HG03520 (cell line): ENCODE measurements around the gene KLK6.

Source experiments
- ATAC-seq: cut with Tn5 transposase; IDR thresholded peaks from one replicate; pipeline ENCODE4 v1.9.1; 2021; ENCODE audit warnings: mild to moderate bottlenecking, moderate library complexity; ENCODE audit not compliant: unreplicated experiment

Gene KLK6

DNA sequence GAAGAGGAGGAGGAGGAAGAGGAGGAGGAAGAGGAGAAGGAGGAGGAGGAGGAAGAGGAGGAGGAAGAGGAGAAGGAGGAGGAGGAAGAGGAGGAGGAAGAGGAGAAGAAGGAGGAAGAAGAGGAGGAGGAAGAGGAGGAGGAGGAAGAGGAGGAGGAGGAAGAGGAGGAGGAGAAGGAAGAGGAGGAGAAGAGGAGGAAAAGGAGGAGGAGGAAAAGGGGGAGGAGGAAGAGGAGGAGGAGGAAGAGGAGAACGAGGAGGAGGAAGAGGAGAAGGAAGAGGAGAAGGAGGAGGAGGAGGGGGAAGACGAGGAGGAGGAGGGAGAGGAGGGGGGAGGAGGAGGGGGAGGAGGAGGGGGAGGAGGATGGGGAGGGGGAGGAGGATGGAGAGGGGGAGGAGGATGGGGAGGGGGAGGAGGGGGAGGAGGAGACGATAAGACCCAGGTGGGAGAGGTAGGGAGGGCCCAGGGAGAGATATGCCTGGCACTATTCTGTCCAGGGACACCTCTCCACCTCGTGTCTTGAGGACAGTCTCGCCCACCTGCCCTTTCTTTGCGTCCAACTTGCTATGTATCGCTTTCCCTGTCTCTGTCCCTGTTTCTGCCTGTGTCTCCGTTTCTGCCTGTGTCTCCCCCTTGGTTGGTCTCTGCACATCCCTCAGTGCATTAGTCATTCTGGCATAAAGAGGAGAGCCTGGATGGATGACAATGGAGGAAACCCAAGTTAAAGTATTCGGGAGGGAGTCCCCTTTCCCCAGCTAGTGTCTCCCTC is 9.5 kb downstream of the KLK6 start:
- ATAC-seq, result no peak

DNA sequence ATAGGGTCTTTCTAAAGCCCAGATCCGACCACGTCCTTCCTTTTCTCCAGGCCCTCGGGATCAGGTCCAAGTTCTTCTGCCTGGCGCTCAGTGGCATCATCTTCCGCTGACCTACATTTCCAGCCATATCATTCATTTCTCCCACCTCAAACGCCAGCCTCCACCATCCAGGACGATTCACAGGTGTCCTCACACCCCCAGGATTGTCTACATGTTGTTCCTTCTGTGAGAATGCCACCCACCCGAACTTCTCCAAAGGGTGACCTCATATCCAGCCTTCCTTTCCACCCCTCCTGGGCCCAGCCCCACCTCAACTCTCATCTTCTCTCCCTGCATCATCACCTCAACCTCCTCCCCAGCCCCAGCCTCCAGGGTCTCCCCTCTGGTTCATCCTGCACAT is 11.8 kb downstream of the KLK6 start:
- ATAC-seq, result no peak

DNA sequence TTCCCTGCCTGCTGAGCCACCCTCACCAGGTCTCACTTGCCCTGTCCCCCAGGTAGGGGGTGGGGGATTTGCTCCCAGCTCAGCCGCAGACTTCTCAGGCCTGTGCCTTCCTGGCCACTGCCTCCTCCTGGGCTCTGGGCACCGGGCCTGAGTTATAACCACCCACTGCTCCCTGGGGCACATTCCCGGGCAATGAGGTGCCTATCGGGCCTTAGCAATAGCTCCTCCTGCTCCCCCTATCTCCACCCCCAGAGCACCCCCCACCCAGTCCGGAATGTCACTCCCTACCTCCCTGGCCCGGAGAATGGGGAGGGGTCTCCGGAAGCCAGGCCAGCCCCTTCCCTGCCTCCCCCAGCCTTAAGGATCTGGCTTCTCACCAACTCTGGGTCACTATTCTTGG is 16.5 kb downstream of the KLK6 start, which contains the start of gene KLK5:
Gene KLK5 (minus strand): TSS at position 129 of the 400 bp plus-strand sequence. CDS start 381 bp downstream, outside the sequence.
- no peak for ATAC-seq

GRCh38 chr19:50949861-50950260 is 19.5 kb downstream of the KLK6 start:
- ATAC-seq, result no peak

DNA sequence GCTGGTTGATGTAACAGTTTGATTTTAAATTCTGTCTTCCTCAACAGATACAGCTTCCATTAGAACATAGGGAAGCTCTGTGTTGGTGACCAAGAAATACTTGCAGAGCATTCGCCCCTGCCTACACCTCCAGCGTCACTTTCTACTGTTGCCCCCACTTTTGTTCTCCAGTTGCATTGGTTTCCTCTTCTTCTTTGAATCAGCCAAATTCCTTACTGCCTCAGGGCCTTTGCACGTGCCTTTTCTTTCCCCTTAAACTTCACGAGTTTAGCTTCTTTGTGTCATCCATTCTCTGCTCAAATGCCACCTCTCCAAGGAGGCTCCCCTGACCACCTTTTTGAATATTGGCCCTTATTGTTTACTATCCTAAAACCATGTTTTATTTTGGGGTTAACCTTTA is 22.3 kb downstream of the KLK6 start:
- no peak for ATAC-seq

- ATAC-seq, result no peak
Measured at GRCh38 chr19:50944795-50945194, 24.6 kb downstream of the KLK6 start.

DNA sequence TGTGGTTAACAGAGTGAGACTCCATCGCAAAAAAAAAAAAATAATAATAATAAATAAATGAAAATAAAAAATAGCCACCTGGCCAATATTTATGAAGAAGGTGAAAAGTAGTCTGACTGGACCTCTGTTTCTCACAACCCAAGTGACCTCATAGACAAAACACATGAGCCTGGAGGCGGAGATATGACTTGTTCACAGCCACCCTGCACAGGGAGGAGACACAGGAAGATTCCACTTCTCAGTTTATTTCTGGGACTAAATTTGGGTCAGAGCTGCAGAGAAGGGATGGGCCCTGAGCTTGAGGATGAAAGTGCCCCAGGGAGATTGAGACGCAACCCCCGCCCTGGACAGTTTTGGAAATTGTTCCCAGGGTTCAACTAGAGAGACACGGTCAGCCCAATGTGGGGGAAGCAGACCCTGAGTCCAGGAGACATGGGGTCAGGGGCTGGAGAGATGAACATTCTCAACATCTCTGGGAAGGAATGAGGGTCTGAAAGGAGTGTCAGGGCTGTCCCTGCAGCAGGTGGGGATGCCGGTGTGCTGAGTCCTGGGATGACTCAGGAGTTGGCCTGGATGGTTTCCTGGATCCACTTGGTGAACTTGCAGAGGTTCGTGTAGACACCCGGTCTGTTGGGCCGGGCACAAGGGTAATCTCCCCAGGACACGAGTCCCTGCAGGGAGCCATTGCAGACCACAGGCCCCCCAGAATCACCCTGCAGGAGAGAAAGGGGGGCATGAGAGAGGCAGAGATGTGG is 26.1 kb downstream of the KLK6 start:
- ATAC-seq, result no peak

DNA sequence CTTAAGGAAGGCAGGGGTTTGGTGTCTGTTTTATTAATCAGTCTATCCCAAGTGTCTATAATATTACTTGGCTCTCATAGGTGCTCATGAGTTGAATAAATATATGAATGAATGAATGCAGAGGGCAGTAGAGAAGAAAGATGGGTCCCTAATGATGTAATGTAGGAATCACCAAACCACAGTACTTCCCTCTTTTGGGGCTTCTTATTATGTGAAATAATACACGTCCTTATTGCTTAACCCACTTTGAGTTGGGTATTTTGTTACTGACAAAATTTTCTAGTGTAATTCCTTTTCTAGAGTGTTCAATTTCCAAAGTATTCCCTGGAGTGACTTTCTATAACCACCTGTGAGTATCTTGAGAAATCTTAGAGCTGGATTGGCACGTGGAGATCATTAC is 29.8 kb downstream of the KLK6 start:
- ATAC-seq, result no peak

DNA sequence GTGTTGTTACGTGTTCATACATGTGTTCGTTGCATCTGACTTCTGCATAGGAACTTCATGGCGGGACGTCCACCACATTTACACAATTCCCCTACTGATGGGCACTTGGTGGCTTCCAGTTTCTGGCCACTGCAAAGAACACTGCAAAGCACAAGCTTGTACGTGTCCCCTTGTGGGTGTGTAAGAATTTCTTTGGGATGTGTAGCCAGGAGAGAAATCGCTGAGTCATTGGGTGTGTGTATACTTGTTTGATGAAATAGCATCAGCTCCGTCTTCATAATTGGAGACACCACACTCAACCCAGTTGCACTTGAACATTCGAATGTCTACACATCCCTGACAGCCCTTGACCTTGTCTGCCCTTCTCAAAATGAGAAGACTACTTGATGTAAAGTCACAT is 35.8 kb downstream of the KLK6 start:
- ATAC-seq, result no peak

GRCh38 chr19:50932690-50933083 is 36.7 kb downstream of the KLK6 start:
- ATAC-seq, result no peak

DNA sequence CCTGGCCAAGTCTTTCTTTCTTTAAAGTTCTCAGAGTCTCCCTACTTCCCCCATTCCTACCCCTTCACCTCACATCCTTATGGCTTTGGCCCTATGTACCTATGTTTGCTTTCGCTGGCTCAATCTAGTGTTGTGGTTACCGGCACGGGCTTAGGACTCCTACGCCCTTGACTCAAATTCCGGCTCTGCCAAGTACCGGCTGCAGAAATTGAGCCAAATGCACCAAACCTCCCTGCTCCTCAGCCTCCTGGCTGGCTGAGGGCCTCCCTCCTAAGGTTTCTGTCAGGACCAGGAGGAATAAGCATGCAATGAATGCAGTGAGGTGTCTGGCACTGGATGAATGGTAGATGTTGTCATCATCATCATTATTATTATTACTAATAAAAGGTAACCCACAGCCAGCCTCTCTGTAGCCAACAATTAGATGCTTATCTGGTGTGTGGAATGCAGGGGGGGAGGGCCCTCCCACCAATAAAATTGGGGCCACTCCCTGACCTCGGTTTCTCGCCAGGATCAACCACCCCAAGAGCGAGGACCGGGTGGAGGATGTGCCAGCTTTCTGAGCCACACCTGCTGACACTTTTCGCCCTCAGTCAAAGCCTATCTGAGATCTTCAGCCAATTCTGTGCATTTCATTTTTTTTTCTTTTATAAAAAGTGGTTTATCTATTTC is 37.2 kb downstream of the KLK6 start:
- ATAC-seq, result no peak

- no peak for ATAC-seq
Measured at GRCh38 chr19:50931023-50931422, 38.4 kb downstream of the KLK6 start.

DNA sequence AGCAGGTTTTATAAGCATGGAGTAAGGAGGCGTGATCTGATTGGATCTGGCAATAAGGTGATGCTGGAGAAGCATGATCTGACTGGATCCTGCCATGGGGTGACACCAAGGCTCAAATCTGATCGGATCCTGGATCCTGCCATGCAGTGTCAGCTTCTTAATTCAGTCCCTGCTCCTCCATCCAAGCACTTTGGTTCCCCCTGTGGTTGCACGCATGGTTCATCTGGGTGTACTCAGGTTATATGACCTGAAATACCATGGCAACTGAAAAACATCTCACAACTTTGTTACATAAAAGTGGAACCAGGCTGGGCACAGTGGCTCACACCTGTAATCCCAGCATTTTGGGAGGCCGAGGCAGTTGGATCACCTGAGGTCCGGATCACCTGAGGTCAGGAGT is 40.6 kb downstream of the KLK6 start:
- no peak for ATAC-seq

GRCh38 chr19:50926144-50926543 is 43.2 kb downstream of the KLK6 start:
- no peak for ATAC-seq

GRCh38 chr19:50925734-50926133 is 43.7 kb downstream of the KLK6 start:
- ATAC-seq, result no peak

DNA sequence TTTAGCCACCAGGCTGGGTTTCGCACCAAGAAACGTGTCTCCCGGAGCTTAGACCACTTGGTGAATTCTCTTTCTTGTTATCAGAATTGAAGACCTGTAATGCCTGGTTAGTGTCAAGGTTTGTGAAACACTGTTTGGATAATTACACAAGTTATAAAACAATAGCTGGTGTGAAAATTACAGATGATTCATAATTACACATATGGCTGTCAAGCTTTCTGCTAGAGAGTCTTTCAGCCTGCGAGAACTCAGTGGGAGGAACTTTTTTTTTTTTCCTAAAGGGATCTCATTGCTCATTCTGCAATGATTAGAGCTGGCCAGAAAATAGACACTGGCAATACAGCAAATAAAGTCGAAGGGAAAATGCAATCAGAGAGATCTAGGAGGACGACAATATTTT is 44.8 kb downstream of the KLK6 start:
- no peak for ATAC-seq

DNA sequence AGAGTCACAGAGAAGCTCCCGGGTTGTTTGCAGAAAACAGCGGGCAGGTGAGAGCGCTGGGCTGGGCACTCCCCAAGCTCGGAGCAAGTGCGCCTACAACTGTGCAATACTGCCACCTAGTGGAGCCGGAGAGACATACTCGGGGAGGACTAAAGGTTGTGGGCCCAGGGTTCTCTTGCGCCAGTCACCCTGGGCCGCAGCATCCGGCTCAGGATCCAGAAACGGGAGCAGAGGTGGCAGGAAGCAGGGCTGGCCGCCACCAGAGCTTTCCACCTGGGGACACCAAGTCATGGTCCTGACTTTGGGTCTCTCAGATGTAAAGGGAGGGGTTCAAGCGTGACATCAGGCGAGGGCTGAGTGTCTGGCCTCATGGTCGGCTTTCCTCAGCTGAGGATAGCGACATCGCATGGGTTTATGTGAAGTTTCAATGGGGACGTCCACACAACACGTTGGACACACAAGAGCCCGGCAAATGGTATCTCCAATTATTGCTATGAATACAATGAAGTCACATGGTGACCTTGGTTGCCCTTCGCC is 47.0 kb downstream of the KLK6 start:
- ATAC-seq, result no peak

DNA sequence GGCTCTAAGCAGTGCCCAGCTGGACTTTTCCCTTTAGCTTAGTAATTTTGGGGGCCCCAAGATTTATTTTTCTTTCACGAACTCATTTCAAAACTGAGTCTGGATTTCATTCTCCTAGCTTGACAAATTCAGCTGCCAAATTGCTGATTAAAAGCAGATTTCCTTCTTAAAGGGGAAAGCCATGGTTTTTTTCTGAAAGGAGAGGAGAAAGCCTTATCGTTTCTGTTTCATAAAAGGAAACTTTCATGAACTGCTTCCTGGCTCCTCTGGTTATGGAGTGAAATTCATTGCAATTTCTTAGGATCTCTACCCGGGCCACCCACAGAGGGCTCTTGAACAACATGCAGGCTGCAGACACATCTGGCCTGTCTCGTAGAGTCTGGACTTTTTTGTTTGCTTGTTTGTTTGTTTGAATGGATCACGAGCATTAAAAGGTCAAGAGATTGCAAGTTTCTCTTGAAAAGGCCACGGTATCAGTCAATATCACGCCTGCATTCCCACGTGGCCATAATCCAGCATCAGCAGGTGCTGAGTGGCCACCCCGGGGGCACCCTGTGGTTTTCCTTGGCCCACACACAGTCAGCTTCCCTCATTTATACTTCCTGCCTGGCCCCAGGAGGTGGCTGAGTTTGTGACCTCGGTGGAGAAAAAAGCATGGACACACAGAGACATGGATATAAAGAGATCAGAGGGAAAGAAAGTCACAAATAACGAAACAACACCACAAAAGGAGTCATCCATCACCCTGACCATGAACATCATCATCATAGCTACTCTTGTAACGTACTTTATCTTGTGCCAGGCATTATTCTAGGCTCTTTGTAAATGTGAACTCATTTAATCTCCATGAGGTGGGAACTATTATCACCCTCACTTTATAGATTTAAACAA is 47.7 kb downstream of the KLK6 start:
- ATAC-seq, result no peak

DNA sequence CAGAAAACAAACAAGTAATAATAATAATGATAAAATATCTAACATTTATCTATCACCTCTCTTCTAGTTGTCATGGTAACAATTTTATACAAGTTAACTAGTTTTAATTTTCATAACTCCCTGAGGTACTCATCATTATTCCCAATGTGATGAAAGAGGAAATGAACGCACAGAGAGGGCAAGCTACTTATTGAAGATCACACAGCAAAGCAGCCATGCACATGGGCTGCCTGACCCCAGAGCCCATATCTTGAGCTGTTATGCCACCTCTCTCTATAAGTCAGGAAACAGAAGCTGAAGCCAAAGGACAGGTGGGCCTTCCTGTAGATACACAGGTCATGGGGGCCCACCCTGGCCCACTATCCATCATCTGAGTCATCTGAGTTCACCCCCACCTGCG is 53.3 kb downstream of the KLK6 start:
- no peak for ATAC-seq
